HG03280 (cell line): ENCODE results near the gene RBM18.

ENCODE experiments used
- ATAC-seq: cut with Tn5 transposase; IDR thresholded peaks from one replicate; pipeline ENCODE4 v1.9.1; 2021; ENCODE audit warnings: mild to moderate bottlenecking, moderate library complexity; ENCODE audit not compliant: unreplicated experiment

The RBM18 gene

DNA sequence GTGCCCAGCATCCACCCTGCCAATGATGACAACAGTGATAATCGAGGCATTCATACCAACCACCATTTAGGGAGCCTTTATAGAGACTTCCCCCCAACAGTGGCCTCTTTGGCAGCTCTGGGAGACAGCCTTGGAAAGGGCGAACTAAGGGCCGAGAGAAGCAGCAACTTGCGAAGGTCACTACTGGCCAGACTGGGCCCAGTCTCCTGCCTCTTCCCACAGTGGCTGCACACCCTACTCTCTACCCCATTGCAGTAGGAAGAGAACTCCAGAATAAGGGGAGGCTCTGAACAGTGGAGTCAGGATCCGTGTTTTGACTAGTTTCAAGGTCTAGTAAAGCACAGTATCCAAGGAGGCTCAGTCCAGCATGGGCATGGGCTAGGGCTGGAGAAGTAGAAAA lies 41.2 kb downstream of the RBM18 start:
- no peak for ATAC-seq

DNA sequence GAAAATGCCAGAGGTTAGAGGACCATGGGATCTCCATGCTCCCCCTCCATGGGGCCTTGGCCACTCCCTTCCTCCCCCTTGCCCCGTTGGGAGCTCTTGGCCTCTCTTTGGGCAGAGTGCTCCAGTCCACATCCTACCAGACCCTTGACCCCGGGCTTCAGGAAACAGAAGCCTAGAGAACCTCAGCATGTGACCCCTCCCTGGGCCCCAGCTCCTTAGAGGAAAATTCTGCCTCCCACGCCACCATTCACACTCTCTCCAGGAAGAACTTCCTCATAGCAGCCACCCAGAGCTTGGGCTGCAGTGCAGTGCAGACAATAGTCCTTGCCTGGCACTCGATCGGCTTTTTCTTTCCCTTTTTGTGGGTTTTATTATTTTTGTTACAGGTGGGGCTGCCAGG lies 41.8 kb downstream of the RBM18 start:
- no peak for ATAC-seq

DNA sequence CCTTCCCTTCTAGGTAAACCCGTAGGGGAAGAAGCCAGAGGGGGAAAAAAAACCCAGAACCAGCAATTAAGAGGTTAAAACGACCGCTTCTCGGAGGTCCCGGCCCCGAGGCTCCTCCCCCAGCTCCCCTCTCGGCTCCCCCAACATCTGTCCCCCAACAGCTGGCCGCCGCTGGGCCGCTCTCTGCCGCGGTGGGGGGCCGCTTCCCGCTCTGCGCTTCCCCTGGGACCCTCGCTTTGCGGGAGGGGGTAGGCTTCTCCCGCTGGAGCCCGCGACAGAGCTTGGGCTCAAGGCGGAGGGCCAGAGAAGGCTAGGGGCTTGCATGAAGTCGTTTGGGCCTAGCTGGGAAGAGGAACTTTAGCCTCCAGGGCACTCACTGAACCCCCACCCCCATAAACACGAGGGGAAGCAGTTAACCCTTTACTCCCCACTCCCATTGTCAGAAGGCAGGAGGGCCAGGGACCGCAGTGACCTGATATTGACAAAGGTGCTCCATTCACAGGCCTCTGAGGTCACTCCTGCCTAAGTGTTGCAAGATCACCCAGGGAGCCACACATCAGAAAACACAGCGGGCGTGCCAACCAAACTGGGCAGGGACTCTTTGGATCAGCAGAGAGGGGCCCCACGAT lies 43.3 kb downstream of the RBM18 start:
- ATAC-seq: no peak

DNA sequence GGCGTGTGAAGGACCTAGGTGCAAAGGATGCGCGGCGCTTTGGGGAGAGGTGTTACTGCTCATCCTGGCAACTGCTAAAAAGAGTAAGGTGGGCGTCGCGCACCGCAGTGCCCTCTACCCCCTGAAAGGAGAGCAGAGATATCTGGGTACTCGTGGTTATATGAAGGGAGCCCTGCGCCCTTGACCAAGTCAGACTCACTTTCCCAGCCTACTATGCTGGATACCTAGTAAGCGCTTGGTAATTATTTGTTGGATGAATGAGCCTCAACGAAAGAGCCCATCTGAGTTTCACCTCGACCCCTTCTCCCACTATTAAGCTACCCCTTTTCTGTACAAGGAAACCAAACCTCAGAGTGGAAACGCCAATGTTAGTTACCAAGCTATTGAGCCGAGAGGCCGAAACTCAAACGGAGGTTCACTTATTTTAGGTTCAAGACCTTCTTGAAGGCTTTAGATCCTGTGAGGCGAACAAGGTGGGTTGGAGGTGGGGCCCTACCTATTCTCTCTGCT lies 43.9 kb downstream of the RBM18 start:
- no peak for ATAC-seq

DNA sequence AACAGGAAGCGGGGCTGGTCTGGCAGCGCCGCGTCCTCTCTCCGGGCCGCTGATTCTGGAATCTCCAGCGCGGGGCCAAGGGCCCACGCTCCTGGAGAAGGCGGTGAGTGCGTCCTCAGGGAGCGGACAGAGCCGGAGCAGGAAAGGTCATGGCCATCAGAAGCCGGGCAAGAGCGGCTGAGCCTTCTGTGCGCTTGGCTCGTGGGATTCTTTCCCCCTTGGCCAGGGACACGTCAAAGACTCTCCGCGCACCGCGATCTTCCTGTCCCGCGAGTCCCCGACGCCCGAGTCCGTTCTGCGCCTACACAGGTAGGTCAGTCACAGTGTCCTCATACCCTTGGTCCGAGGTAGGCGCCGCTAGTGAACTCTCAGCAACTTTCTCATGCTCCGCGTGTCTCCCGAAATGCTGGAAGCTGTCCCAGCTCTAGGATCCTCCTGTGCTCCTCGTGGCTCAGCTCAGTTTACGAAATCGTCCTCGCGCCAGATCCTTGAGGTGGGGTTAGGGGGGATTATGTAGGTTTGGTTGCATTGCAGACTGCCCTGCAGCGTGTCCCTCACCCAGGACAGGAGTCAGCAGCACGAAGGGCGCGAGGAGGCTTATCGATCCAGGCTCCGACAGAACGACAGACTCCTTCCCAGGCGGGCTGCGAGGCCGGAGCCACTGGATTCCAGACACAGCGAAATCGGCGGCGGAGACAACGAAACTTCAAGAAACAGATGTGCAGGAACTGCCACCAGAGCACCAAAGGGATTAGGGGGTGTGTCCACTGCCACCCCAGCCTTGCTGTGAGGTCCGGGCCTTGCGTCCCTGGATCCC lies 44.6 kb downstream of the RBM18 start:
- ATAC-seq: no peak

DNA sequence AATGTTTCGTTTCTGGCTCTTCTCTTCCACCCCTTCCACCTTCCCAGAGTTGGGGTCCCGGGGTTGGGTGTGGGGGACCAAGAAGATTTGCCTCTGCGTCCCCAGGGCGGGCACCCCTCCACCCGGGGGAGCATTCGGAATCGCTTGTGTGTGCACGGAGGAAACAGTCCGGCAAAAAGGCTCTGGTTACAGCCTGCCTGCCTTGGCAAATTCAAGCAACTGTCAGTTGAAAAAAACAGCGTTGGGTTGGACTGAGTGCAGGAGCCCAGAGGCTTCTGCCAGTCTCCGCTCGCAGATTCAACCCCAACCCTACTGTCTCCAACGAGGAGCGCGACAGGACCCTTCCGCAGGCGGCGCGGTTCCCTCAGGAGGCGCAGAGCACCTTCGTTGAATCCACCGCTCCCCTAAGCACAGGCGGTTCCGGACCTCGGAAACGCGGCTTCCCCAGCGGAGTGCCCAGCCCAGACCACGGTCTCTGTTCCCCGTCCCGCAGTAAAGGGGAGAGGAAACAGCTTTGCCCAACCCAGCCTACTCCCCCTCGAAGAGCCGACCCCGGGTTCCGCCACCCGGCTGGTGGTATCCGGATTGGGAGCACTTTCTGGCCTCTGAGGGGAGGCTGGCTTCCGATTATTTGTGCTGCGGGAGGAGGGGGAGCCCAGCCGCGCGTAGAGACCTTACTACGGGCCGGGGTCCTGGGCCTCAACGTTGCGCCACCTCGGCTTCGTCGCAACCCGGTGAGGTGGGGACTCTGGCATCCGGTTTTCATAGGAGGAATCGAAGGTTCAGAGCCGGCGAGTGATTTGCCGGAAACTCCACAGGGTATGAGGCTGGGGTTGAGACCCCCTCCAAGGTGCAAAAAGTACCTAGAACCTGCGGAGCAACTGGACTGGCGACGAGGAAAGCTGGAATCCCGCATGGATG lies 45.4 kb downstream of the RBM18 start:
- no peak for ATAC-seq

DNA sequence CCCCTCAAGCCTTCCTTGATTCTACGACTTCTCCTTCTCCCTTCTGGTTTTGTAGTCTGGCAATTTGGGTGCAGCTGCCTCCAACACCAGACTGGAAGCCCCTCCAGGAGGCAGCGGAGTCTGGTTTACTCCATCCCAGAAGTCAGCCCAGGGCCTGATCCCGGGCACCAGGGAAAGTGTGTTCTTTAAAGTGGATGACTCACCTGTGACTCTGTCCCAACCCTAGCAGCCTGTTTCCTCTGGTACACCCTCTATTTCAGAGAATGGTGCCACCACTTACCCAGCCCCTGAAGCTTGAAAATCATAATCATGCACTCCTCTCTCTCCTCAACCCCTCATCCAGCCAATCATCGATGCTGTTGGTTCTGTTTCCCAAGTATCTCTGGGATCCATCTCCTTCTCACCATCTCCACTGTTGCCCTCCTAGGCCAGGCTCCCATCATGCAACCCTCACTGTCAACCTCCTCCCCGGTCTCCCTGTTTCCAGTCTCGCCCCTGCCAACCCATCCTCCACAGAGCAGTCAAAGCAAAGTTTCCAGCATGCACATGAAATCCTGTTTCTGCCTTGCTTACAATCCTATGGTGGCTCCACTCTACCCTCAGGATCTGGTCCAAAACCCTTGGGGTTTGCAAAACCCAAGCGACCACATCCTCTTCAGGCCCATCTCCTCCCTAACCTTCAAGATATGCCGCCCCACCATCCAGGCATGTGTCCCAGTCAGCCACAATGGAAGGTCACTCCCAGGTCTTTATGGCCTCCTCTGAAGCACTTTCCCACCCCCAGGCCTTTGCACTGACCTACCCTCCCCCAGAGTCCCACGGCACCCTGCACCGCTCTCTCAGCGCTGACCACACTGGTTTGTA lies 46.3 kb downstream of the RBM18 start:
- no peak for ATAC-seq

DNA sequence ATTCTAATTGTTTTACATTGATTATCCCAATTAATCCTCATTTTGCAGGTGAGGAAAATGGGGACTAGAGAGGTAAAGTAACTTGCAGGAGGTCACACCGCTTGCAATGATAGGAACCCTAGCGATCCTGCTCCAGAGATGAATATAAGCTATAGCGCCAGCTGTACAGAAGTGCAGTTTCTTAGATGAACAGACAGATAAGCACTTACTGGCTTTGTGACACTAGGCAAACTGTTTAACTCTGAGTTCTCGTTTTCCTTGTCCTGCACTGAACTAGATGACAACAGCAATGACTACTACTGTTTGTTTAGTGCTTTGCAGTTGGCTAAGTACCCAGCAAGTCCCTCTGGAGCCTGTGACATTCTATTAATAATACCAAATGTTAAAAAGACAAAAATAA lies 47.0 kb downstream of the RBM18 start:
- no peak for ATAC-seq

DNA sequence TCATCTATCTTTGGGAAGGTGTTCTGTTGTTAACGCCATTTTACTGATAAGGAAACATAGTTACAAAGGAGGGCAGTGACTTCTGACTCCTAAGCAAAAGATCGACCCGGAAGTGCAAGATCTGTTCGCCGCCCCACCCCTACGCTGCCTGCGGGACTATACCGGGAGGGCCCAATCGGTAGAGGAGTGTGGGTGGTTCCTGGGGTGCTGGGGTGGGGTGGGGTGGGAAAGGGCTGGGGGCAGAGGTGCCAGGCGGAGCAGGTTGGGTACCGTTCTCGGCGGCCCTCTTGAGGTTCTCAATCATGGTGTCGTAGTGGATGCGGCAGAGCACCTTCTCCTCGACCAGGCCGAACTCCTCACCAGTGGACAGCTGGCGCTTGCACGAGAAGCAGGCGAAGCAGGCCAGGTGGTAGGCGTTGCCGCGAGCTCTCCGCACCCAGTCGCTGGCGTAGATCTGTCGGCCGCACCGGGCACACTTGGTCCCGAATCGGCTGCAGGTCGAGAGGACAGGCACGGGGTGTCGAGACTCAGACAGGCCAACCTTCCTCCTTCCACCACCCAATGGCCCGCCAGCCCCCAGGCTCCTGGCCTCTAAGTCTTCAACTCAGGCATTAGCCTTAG lies 47.7 kb downstream of the RBM18 start:
- no peak for ATAC-seq

DNA sequence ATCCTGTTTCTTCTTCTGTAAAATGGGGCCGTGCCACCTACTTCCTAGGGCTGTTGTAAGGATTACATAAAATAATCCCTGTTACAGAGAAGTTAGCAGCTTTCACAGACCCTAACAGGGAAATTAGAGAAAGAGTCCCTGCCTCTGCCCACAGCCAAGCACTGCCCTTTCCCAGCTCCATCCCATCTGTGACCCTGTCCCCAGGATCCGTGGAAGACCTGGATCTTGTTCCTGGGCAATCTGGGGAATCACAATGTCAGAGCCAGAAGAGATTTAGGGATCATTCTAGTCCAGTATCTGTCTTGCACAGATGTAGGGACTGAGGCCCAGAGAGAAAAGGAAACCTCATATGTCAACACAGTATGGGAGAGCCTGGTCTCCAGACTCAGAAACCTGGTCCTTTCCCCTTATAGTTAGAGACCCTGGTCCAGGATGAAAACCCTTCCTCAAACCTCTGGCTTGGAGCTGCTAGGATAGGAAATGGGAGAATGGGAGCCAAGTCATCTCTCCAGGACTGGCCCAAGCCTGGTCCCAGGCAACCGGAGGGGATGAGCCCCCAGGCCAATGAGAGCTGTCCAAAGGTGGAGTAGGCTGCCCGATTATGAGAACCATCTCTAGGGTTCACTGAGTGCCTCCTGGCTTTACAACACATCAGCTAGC lies 48.4 kb downstream of the RBM18 start:
- ATAC-seq: no peak

DNA sequence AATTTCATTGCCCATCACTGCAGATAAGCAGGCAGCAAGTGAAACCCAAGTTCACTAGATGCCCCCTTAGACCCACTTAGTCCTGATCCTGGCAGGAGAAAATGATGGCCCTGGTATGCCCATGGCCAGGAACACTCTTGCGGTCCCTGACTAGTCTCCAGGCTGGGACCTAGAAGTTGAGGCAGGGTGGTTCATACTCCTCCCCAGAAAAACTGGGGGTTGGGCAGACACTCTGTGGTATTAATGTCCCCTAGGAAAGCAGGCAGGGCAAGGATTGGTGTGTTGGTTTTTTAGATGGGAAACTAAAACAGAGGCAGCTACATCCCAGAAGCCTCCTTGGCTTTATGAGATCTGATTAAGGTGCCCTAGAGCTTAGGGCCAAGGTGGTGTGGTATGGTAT lies 49.0 kb downstream of the RBM18 start:
- ATAC-seq: no peak

DNA sequence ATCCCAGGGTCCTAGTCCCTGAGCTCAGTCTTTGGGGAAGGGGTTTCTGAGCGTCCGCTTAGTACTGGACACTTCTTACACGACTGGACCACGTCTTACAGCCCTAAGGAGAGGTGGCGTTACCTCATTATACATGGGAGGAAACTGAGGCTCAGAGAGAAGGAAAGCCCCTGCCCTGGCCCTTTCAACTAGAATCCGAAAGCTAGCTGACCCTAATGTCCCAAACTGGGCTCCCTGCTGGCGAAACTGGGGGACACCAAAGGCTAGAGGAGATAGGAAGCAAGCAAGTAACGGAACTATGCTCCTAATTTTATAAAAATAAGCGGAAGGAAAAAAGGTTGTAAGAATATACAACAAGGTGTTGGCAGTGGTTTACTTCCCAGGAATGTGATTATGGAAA lies 50.1 kb downstream of the RBM18 start:
- no peak for ATAC-seq

DNA sequence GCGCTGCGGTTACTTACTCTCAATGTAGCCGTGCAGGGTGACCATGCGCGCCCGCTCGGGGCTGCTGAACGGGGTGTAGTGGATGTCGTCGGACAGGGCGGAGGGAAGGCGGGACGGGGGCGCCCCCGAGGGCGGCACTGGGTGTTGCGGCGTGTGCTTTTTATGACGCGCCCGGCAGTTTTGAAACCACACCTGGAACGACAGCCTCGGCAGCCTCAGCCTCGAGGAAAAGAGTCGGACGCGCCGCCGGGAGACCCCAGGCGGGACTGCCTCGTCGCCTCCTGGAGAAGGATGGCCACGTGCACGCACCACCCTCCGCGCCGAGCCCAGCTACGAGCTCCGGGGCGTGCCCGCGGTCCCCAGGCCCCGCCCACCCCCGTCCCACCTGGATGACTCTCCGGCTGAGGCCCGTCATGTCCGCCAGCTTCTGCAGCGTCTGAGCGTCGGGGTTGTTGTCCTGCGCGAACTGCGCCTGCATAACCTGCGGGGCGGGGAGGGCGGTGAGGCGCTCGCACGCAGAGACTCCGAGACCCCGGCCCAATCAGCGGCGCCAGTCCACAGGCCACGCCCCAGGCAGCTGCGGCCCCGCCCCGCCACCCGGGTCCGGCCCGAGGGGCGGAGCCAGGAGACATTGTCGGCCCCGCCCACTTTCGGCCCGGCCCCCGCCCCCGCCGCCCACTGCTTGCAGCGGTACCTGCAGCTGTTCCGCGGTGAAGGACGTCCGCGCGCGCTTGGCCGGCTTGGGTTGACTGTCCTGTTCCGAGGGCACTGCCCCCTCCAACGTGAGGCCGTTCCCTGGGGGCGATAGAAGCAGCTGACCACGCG lies 50.8 kb downstream of the RBM18 start:
- no peak for ATAC-seq

DNA sequence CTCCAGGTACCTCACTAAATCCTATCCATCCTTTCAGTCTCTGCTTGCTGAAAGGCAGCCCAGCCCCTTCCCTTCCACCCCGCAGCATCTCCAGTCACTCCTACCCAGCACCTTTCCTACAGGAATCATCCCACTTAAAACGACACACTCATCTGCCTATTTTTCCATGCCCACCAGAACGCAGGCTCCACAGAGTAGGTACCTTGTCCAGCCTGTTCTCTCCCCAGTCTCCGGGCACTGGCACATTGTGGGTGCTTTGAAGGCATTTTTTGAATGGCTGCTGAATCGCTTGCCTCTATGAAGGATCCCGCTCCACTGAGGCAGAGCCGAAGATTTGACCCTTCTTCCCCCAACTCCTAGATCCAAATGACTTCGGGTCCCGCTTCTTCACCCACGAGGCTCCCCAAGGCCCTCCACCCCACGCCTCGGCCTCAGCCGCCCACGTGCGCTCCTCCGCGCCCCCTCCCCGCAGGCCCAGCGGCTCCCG lies 51.5 kb downstream of the RBM18 start:
- ATAC-seq: no peak

DNA sequence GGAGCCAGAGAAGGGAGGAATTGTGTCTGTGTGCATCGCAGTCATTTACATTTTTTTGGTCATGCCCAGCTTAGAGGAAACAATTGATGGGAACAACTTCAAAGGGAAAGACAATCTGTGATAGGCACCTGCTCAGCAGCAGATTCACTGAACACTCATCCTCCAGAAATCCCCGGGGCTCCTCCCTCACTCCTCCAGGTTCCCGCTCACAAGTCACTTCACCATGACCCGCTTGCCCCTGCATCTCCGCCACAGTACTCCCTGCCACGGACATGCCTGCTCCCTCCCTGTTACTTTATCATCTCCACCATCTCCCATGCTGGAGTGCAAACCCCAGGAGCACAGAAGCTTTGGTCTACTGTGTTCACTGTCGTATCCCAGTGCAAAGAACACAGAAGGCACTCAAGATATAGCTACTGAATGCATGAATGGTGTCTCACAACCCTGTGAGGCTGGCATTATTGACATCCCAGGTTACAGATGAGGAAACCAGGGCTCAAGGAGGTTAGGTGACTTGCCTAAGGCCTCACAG lies 52.1 kb downstream of the RBM18 start:
- no peak for ATAC-seq

DNA sequence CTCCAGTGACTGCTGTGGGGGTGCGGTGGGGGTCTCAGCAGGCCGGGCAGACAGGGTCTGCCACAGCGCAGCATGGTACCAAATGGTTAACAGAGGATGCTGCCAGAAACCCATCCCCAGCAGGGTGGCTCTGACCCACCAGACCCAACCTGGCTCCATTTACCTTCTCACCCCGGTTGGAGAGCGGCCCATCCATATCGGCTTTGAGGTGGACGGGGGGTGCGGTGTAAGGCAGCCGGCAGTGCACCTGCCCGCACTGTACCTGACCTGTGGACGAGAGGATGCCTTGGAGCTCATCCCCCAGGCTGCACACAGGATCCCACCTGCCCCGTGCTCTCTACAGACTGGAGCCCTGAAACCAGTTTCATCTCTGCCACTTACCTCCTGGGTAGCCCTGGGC lies 55.2 kb downstream of the RBM18 start:
- ATAC-seq: no peak

DNA sequence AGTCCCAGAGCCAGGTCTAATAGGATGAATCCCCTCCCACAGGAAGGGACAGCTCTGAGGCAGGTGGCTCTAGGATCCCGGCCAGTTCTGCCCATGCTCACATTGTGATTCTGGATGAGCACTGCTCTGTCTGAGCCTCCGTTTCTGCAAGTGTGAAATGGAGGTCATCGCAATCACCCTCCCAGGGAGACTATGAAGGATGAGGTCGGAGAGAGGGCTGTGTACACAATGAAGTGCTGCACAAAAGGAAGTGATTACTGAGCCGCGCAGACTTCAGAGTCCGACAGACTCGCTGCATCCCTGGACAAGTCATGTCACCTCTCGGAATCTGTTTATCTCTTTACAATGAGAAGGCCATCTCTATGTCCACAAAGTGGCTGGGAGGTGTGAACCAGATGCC lies 57.5 kb downstream of the RBM18 start:
- no peak for ATAC-seq
